Measurements from ENCODE around the gene FLCN.
"Not testable (repeated sequence)": the region's sequence is repeated elsewhere in the genome, so short reads cannot be mapped to it uniquely, and the experiment has no call there.

Gene FLCN

GRCh38 chr17:17207998-17208397 is 29.0 kb downstream of the FLCN start:
- no peak for DNase-seq (ENCODE audit: low read depth in 2 of 2)

- no peak for DNase-seq (ENCODE audit: low read depth in 2 of 2)
These were observed 30.0 kb downstream of the FLCN start for GRCh38 chr17:17206913-17207335.

DNA sequence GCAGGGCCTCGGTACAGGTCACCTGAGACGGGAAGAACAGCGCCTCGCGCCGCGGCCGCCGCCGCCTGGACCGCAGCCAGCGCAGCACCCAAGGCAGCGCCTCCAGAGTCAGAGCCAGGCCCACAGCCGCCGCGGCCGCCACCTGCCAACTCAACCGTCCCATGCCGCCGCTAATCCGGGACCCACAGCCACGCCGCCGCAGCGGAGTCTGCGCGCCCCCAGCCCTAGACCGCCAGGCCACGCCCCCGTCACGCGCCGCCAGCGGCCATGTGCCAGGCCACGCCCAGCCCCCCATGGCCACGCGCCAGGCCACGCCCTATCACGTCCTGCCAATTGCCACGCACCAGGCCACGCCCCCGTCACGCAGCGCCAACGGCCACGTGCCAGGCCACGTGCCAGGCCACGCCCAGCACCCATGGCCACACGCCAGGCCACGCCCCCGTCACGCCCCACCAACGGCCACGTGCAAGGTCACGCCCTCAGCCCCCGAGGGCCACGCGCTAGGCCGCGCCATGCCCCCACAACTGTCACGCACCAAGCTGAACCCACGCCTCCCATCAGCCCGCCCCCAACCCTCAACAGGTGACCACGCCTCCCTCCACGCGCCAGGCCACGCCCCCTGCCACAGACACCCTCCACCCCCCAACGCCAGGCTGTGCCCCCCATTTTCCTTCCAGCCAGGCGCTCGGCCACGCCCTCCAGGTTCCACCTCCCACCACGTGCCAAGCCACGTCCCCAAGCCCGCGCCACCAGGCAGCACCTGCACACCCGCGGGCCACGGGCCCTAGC is 30.6 kb downstream of the FLCN start, which contains the start of gene PLD6:
TSS of gene PLD6 (minus strand) at position 210 of the 789 bp plus-strand sequence. CDS start at position 163, 47 bp downstream.
- DNase-seq (ENCODE audit: low read depth in 2 of 2) = peak; percentile 84 to 86

GRCh38 chr17:17205368-17206123 is 31.4 kb downstream of the FLCN start:
- DNase-seq (ENCODE audit: low read depth in 2 of 2) = peak; percentile 27 to 31

DNA sequence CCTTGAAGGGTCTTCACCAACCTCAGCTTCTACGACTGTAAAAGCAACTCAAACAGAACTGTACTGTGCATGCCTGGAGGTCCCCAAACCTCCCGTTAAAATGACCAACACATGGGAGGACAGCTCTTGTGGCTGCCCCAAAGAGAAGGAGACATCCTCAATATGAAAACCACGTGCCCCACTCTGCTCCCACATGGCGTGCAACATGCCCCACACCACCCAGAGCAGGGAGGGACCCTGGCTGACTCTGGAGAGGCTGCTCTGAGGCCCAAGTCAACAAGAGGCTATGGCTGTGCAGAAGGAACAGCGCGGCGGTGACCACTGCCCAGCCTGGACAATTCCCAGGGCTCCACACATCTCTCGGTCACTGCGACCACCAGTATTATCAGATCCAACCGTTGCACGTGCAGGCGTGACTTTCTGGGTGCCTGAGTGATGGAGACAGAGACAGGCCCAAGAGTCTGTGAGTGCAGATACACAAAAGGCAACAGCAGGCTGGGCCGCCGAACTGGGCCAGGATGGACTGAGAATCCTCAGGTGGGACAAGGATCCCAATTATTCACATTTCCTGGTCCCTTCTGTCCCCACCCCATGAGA is 32.2 kb downstream of the FLCN start:
- DNase-seq (ENCODE audit: low read depth in 2 of 2) = no peak

DNA sequence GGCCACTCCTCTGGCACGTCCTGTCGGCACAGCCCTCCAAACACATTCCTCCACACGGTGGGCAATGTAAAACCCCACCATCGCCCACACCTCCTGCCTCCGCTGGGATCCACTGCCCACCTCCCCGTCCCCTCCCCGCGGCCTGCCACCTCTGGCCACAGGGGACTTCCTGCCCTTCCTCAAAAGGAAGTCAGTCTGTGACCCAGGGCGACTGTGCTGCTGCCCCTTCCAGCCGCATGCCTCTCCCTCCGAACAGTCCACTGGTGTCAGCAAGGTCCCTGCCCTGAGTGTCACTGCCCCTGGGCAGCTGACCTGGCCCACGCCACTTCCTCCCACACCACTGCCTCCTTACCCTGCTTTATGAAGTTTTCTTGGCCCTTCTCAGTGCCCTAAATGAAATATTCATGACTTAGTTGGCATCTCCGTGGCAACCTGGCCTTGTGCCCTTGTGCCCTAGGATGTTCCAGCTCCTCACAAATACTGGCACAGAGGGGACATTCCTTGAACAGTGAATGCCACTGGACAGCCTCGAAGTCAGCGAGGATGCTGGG is 32.9 kb downstream of the FLCN start:
- no peak for DNase-seq (ENCODE audit: low read depth in 2 of 2)

GRCh38 chr17:17203173-17203730 is 33.7 kb downstream of the FLCN start:
- no peak for DNase-seq (ENCODE audit: low read depth in 2 of 2)

DNA sequence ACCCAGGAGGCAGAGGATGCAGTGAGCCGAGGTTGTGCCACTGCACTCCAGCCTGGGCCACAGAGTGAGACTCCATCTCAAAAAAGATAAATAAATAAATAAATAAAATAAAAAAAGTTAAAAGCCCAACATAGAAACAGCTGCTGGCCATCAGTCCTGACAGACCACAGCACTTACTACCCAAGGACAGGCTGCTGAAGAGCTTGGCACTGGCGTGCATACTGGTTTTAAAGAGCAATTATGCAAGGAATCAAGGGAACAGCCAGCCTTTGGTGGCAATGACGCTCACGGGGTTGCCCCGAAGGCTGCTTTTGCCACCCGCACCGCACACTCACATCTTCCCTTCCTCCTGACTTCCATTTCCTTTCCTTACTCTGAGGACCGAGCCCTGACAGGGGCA is 35.1 kb downstream of the FLCN start:
- DNase-seq (ENCODE audit: low read depth in 2 of 2) = no peak

GRCh38 chr17:17201271-17201670 is 35.7 kb downstream of the FLCN start:
- DNase-seq (ENCODE audit: low read depth in 2 of 2) = no peak

GRCh38 chr17:17200831-17201230 is 36.1 kb downstream of the FLCN start:
- no peak for DNase-seq (ENCODE audit: low read depth in 2 of 2)

DNA sequence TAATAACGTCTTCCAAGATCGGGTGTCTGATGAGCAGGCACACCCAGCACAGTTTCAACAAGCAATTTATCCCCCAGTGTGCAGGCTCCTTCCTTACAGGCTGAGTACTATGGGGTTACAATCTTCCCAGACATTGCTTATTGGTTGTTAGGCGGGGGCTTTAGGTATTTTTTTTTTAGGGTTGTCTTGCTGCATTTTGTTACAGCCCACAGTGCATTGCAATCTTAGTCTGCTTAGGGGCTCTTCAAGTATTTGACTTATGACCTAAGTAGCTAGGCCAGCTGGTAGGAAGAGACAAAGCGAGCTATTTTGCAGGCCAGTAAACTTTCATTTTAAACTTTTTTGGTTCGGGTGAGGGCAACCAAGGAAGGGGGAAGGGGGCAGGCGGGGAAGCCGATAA is 36.7 kb downstream of the FLCN start:
- no peak for DNase-seq (ENCODE audit: low read depth in 2 of 2)

GRCh38 chr17:17198281-17198680 is 38.7 kb downstream of the FLCN start:
- no peak for DNase-seq (ENCODE audit: low read depth in 2 of 2)

DNA sequence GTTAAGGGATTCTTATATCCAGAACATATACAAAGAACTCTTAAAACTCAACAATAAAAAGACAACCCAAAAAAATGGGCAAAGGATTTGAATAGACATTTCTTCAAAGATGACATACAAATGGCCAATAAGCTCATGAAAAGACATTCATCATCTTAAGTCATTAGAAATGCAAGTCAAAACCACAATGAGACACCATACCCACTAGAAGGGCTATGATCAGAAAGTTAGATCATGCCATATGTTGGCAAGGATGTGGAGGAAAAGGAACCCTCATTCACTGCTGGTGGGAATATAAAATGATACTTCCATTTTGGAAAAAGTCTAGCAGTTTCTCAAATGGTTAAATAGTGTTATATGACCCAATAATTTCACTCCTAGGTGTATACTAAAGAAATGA is 40.2 kb downstream of the FLCN start:
- DNase-seq (ENCODE audit: low read depth in 2 of 2) = no peak

DNA sequence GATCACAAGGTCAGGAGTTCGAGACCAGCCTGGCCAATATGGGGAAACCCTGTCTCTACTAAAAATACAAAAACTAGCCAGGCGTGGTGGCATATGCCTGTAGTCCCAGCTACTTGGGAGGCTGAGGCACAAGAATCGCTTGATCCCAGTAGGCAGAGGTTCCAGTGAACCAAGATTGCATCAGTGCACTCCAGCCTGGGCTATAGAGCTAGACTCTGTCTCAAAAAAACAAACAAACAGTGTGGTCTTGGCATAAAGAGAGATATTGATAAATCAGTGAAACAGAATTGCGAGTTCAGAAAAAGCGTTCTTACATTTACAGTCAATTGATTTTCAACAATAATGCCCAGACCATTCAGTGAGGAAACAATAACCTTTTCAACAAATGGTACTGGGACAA is 41.5 kb downstream of the FLCN start:
- not testable (repeated sequence) for DNase-seq (ENCODE audit: low read depth in 2 of 2)

- no peak for DNase-seq (ENCODE audit: low read depth in 2 of 2)
These were observed 45.0 kb downstream of the FLCN start for GRCh38 chr17:17191961-17192381.

- no peak for DNase-seq (ENCODE audit: low read depth in 2 of 2)
These were observed 45.6 kb downstream of the FLCN start for GRCh38 chr17:17191346-17191792.

DNA sequence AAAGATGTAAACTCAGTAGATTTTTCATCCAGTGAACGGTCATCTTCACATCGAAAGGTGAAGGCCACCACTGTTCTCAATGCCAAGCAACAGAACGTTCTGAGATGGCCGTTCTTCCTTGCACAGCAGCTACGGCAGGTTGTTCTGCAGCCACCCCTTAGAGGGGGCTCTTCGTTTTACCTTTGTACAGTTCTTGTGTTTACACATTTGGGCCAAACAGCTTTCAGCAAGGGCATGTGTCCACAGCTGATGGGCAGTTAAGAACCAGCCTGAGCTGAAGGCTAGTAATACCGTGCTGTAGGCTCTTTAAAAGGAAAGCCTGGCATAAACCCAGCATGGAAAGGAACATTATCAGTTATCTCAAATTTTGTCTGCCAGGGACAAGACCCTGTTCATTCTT is 46.8 kb downstream of the FLCN start:
- no peak for DNase-seq (ENCODE audit: low read depth in 2 of 2)

- no peak for DNase-seq (ENCODE audit: low read depth in 2 of 2)
These were observed 47.4 kb downstream of the FLCN start for GRCh38 chr17:17189559-17189958.

DNA sequence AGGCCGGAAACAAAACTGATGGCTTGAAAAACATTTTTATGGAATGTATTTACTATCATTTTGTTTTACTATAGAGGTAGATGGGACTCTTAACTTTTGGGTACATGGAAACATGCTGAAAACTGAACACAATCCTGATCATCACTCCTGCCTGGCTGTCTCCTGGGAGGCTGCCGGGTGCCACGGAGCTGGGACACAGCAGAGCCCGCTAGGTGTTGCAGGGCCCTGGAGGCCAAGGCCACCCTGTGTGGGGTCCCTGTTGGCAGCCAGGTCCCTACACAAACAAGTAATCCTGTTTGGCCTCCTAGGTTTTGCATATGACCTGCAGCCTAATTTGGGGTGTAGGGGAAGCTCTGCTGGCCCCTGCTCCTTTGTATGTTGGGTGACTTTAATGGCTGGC is 48.4 kb downstream of the FLCN start:
- no peak for DNase-seq (ENCODE audit: low read depth in 2 of 2)

GRCh38 chr17:17186551-17187505 is 50.1 kb downstream of the FLCN start:
- DNase-seq (ENCODE audit: low read depth in 2 of 2) = no peak

GRCh38 chr17:17186051-17186450 is 50.9 kb downstream of the FLCN start:
- DNase-seq (ENCODE audit: low read depth in 2 of 2) = no peak

All from activated CD8-positive, alpha-beta memory T cell treated with anti-CD3 and anti-CD28 coated beads for 4 hours (primary cell).